NK-92 (cell line): Measurements from ENCODE around the gene SLC31A1.

Experiments
- DNase-seq: peaks from one replicate; lab custom pipeline; 2025; ENCODE audit not compliant: unreplicated experiment; lab: John Stamatoyannopoulos, UW

Gene SLC31A1

GRCh38 chr9:113302792-113303418, 81.6 kb downstream of the SLC31A1 start, which contains the start of gene RNF183:
Gene RNF183 (minus strand): TSS chr9:113303376. CDS start chr9:113298184, 5,192 bp downstream.
- DNase-seq = no peak

- DNase-seq = no peak
Measured at GRCh38 chr9:113306566-113306965, 85.2 kb downstream of the SLC31A1 start.

GRCh38 chr9:113307396-113307975, 86.1 kb downstream of the SLC31A1 start:
- DNase-seq = no peak

- DNase-seq = no peak
Measured at GRCh38 chr9:113309204-113309813, 88.0 kb downstream of the SLC31A1 start.

- no peak for DNase-seq
Measured at GRCh38 chr9:113310538-113310937, 89.2 kb downstream of the SLC31A1 start.

GRCh38 chr9:113311961-113312360, 90.6 kb downstream of the SLC31A1 start:
- no peak for DNase-seq

GRCh38 chr9:113313261-113313660, 91.9 kb downstream of the SLC31A1 start:
- DNase-seq = no peak
